Body of pancreas (tissue), 4 donors: Measurements from ENCODE around the gene TMEM50B. TPM values are rescaled to one million over a fixed set of nuclear protein-coding genes. Genes with fewer than 3 reads are reported as not detected.

ENCODE experiments used
- ATAC-seq: fragments of 150-250 bp; one replicate; pipeline ENCODE4 v1.9.1; 2016
- DNase-seq, 4 donors: peaks; one replicate each; pipeline ENCODE4 v3.0.0-alpha.2; 2019
- H3K27ac ChIP-seq, 4 donors: fragments of 200-600 bp; sonication (generic); 1 replicate in 3 of 4; 2 replicates in 1 of 4; pipeline versions ENCODE4 v1.5.1 to v1.6.1; 2016 to 2019; ENCODE audit warnings: mild to moderate bottlenecking in 1 of 4, mixed read lengths in 1 of 4, moderate library complexity in 1 of 4
- H3K27me3 ChIP-seq, 2 donors: fragments of 200-600 bp; sonication (generic); one replicate each; pipeline ENCODE4 v1.6.0; 2016; ENCODE audit warnings: mild to moderate bottlenecking in 1 of 2
- H3K36me3 ChIP-seq, 2 donors: fragments of 200-600 bp; sonication (generic); replicated peaks in 1 of 2; 2 replicates each; pipeline ENCODE4 v1.5.1; 2016; ENCODE audit warnings: low read depth in 2 of 2; ENCODE audit not compliant: insufficient read depth in 1 of 2
- H3K4me1 ChIP-seq: fragments of 200-600 bp; sonication (generic); one replicate; pipeline ENCODE4 v1.6.0; 2016
- H3K4me3 ChIP-seq, 2 donors: fragments of 200-600 bp; sonication (generic); 1 replicate in 1 of 2; 2 replicates in 1 of 2; pipeline ENCODE4 v1.5.1; 2016 to 2019
- H3K9me3 ChIP-seq, 3 donors: fragments of 200-600 bp; sonication (generic); 1 replicate in 2 of 3; 2 replicates in 1 of 3; pipeline ENCODE4 v1.5.1; 2016
- CTCF ChIP-seq, 7 experiments: fragments of 450-650 bp in 4 of 7; fragments of 200-600 bp in 3 of 7; sonication (generic) in 3 of 7; IDR thresholded peaks; one replicate each; pipeline ENCODE4 v1.5.1; 2016 to 2019; ENCODE audit warnings: antibody characterized with exemption in 7 of 7
- POLR2A ChIP-seq, 3 donors: fragments of 450-650 bp; IDR thresholded peaks; one replicate each; pipeline ENCODE4 v1.6.1; 2016; ENCODE audit warnings: antibody characterized with exemption in 3 of 3, mild to moderate bottlenecking in 2 of 3
- WGBS, 2 donors: methylation state at CpG; one replicate each; pipeline ENCODE4 v1.1.5; 2017; 5-methylcytosine and 5-hydroxymethylcytosine counted together
- intact Hi-C: fragments of 100-400 bp; cut with DNase I; formaldehyde crosslinking; loops from one replicate; pipeline ENCODE4 v1.15.1; 2023
- total RNA-seq, 2 donors: library from RNA; depleted of rRNA; stranded (reverse); fragments of >200 nt; gene quantifications; one replicate each; pipeline ENCODE4 v1.1.0, GENCODE V29; 2016

Gene TMEM50B
- total RNA-seq, 2 donors from 2014 or later = 49.8 to 50.4 TPM

- no peak overlapping the region for H3K4me3 ChIP-seq
- H3K36me3 ChIP-seq = peaks cover 8 to 26% of the 10 kb centered on the region in 2 donors
- no peak for TF ChIP-seq POLR2A (IDR thresholded peaks at IDR 0.05)
- no peak for TF ChIP-seq CTCF (IDR thresholded peaks at IDR 0.05)
- ATAC-seq (no peak), DNase-seq (no peak)
- no peaks in the 10 kb centered on the region for H3K9me3 ChIP-seq
- no peaks in the 10 kb centered on the region for H3K4me1 ChIP-seq
- intact Hi-C loops = no loop called here
- 78 to 97% methylated on average over 3 of the region's 3 CpGs for WGBS, 2 donors
- H3K27me3 ChIP-seq = no peaks in the 10 kb centered on the region
- no peak overlapping the region for H3K27ac ChIP-seq
Observed at GRCh38 chr21:33430858-33431257, 48.9 kb downstream of the TMEM50B start.

GRCh38 chr21:33428669-33429068 lies 51.1 kb downstream of the TMEM50B start:
- Histone ChIP-seq H3K9me3 (no peaks in the 10 kb centered on the region), H3K27me3 (no peaks in the 10 kb centered on the region), H3K36me3 (peaks cover 11 to 39% of the 10 kb centered on the region in 2 donors), H3K4me3 (no peak overlapping the region), H3K4me1 (no peaks in the 10 kb centered on the region), H3K27ac (no peak overlapping the region)
- WGBS, 2 donors = 89 to 91% methylated on average over 8 of the region's 8 CpGs
- TF ChIP-seq CTCF (IDR thresholded peaks at IDR 0.05) (no peak), POLR2A (IDR thresholded peaks at IDR 0.05) (no peak)
- intact Hi-C loops = no loop called here
- DNase-seq = no peak
- ATAC-seq = no peak

GRCh38 chr21:33427051-33427450 lies 52.7 kb downstream of the TMEM50B start:
- DNase-seq = no peak
- Histone ChIP-seq H3K4me1 (no peaks in the 10 kb centered on the region), H3K36me3 (peaks cover 11 to 29% of the 10 kb centered on the region in 2 donors)

GRCh38 chr21:33425825-33426224 lies 53.9 kb downstream of the TMEM50B start:
- TF ChIP-seq CTCF (IDR thresholded peaks at IDR 0.05) = no peak
- TF ChIP-seq POLR2A (IDR thresholded peaks at IDR 0.05) = no peak
- Histone ChIP-seq H3K27ac (no peak overlapping the region), H3K27me3 (no peaks in the 10 kb centered on the region), H3K9me3 (no peaks in the 10 kb centered on the region), H3K4me3 (no peak overlapping the region), H3K4me1 (no peaks in the 10 kb centered on the region), H3K36me3 (peaks cover 8 to 34% of the 10 kb centered on the region in 2 donors)
- no peak for DNase-seq
- intact Hi-C loops = no loop called here
- 50 to 64% methylated on average over 3 of the region's 3 CpGs for WGBS, 2 donors
- ATAC-seq = no peak

More at GRCh38 chr21:33427051-33427450, 52.7 kb downstream of the TMEM50B start:
- ATAC-seq = no peak
- Histone ChIP-seq H3K9me3 (no peaks in the 10 kb centered on the region), H3K4me3 (no peak overlapping the region), H3K27me3 (no peaks in the 10 kb centered on the region), H3K27ac (no peak overlapping the region)
- WGBS, 2 donors = 79 to 83% methylated on average over 7 of the region's 7 CpGs
- intact Hi-C loops = no loop called here
- no peak for TF ChIP-seq POLR2A (IDR thresholded peaks at IDR 0.05)
- no peak for TF ChIP-seq CTCF (IDR thresholded peaks at IDR 0.05)

GRCh38 chr21:33424214-33424613 lies 55.6 kb downstream of the TMEM50B start:
- intact Hi-C loops = no loop called here
- no peak for ATAC-seq
- DNase-seq = no peak
- H3K4me3 ChIP-seq = no peak overlapping the region
- no peaks in the 10 kb centered on the region for H3K9me3 ChIP-seq
- no peaks in the 10 kb centered on the region for H3K4me1 ChIP-seq
- peaks cover 8 to 30% of the 10 kb centered on the region in 2 donors for H3K36me3 ChIP-seq
- no peak overlapping the region for H3K27ac ChIP-seq
- WGBS, 2 donors = 93 to 97% methylated on average over 9 of the region's 9 CpGs
- H3K27me3 ChIP-seq = no peaks in the 10 kb centered on the region
- TF ChIP-seq CTCF (IDR thresholded peaks at IDR 0.05) = no peak
- no peak for TF ChIP-seq POLR2A (IDR thresholded peaks at IDR 0.05)
